SK-N-SH (cell line): ENCODE measurements around the gene SLC33A1. TPM values are rescaled to one million over a fixed set of nuclear protein-coding genes. Genes with fewer than 3 reads are reported as not detected.

Experiments used
- CTCF ChIA-PET: fragments of 300-600, 350-600 bp; formaldehyde crosslinking; extraction: SDS; loops from one replicate; lab custom pipeline; 2021; lab: Yijun Ruan, JAX
- POLR2A ChIA-PET: fragments of 350-600 bp; sonication (Branson Sonifier 250); formaldehyde crosslinking; extraction: SDS; loops from one replicate; lab custom pipeline; 2020; ENCODE audit warnings: antibody characterized with exemption, inconsistent platforms; lab: Yijun Ruan, JAX
- DNase-seq: peaks from one replicate; pipeline ENCODE4 v3.0.0; 2012
- H2AFZ ChIP-seq: fragments of 200-600 bp; sonication (generic); 2 replicates; pipeline ENCODE4 v1.8.1; 2016; ENCODE audit warnings: antibody characterized with exemption, mild to moderate bottlenecking, low read depth
- H3F3A ChIP-seq: fragments of 200-600 bp; sonication (generic); replicated peaks from 2 replicates; pipeline ENCODE3; 2016; ENCODE audit warnings: antibody characterized with exemption, mild to moderate bottlenecking; ENCODE audit not compliant: insufficient read depth
- H3K27ac ChIP-seq, 2 experiments: fragments of 200-500 bp in 1 of 2; fragments of 200-600 bp in 1 of 2; sonication (Bioruptor generic) in 1 of 2; sonication (generic), shearing (Covaris generic) in 1 of 2; 2 replicates each; pipeline versions ENCODE4 v1.5.1 to v1.6.1; 2014 to 2016; ENCODE audit warnings: low read depth in 2 of 2, inconsistent platforms in 1 of 2, low read length in 1 of 2, mild to moderate bottlenecking in 1 of 2, mixed read lengths in 1 of 2
- H3K27me3 ChIP-seq: fragments of 200-600 bp; sonication (generic), shearing (Covaris generic); 2 replicates; pipeline ENCODE4 v1.6.1; 2016; ENCODE audit warnings: mixed run types; ENCODE audit not compliant: insufficient read depth
- H3K36me3 ChIP-seq, 2 experiments: fragments of 200-500 bp in 1 of 2; fragments of 200-600 bp in 1 of 2; sonication (Bioruptor generic) in 1 of 2; sonication (generic) in 1 of 2; replicated peaks in 1 of 2; 2 replicates each; pipeline versions ENCODE3 to v1.5.1; 2014 to 2016; ENCODE audit warnings: low read length in 1 of 2, mild to moderate bottlenecking in 1 of 2; ENCODE audit not compliant: insufficient read depth in 2 of 2, control insufficient read depth in 1 of 2
- H3K4me1 ChIP-seq, 2 experiments: fragments of 200-500 bp in 1 of 2; fragments of 200-600 bp in 1 of 2; sonication (Bioruptor generic) in 1 of 2; sonication (generic), shearing (Covaris generic) in 1 of 2; 2 replicates each; pipeline versions ENCODE4 v1.5.1 to v1.6.1; 2014 to 2016; ENCODE audit warnings: low read depth in 1 of 2, low read length in 1 of 2, mixed run types in 1 of 2; ENCODE audit not compliant: insufficient read depth in 2 of 2, control insufficient read depth in 1 of 2
- H3K4me2 ChIP-seq: fragments of 200-600 bp; sonication (generic), shearing (Covaris generic); 2 replicates; pipeline ENCODE4 v1.6.1; 2017; ENCODE audit warnings: mixed run types
- H3K4me3 ChIP-seq, 2 experiments: fragments of 200-500 bp in 1 of 2; fragments of 200-600 bp in 1 of 2; sonication (Bioruptor generic) in 1 of 2; sonication (generic), shearing (Covaris generic) in 1 of 2; 2 replicates each; pipeline versions ENCODE4 v1.5.1 to v1.8.1; 2014 to 2016; ENCODE audit warnings: low read depth in 2 of 2, inconsistent platforms in 1 of 2, low read length in 1 of 2, mild to moderate bottlenecking in 1 of 2, mixed read lengths in 1 of 2, moderate library complexity in 1 of 2
- H3K79me2 ChIP-seq: fragments of 200-600 bp; sonication (generic); 2 replicates; pipeline ENCODE4 v1.8.1; 2017; ENCODE audit warnings: mild to moderate bottlenecking; ENCODE audit not compliant: insufficient read depth
- H3K9ac ChIP-seq: fragments of 200-600 bp; sonication (generic); 2 replicates; pipeline ENCODE4 v1.6.1; 2017; ENCODE audit warnings: mixed run types
- H3K9me2 ChIP-seq: fragments of 200-600 bp; sonication (generic); 2 replicates; pipeline ENCODE4 v1.6.1; 2017; ENCODE audit warnings: mixed run types
- H3K9me3 ChIP-seq: fragments of 200-600 bp; sonication (generic); 2 replicates; pipeline ENCODE4 v1.6.1; 2017; ENCODE audit warnings: mixed run types, mild to moderate bottlenecking, moderate library complexity
- H4K20me1 ChIP-seq: fragments of 200-600 bp; sonication (generic); 2 replicates; pipeline ENCODE4 v1.6.1; 2017; ENCODE audit warnings: mild to moderate bottlenecking, mixed run types; ENCODE audit not compliant: insufficient read depth
- CHD2 ChIP-seq: fragments of 150-350 bp; IDR thresholded peaks from 2 replicates; pipeline ENCODE4 v1.6.1; 2018; ENCODE audit warnings: low read length; ENCODE audit not compliant: partially characterized antibody
- ELF1 ChIP-seq: IDR thresholded peaks from 2 replicates; pipeline ENCODE4 v1.4.0; 2012
- EP300 ChIP-seq, 2 experiments: IDR thresholded peaks; 2 replicates each; pipeline versions ENCODE4 v1.4.0 to v1.6.1; 2012; ENCODE audit warnings: borderline replicate concordance in 1 of 2, low read depth in 1 of 2, low read length in 1 of 2
- GABPA ChIP-seq: IDR thresholded peaks from 2 replicates; pipeline ENCODE4 v1.4.0; 2012; ENCODE audit warnings: low read depth, mild to moderate bottlenecking
- IRF3 ChIP-seq: fragments of 150-350 bp; IDR thresholded peaks from 2 replicates; pipeline ENCODE4 v1.6.1; 2016; ENCODE audit warnings: mild to moderate bottlenecking, low read depth, low read length
- JUND ChIP-seq: IDR thresholded peaks from 2 replicates; pipeline ENCODE4 v1.4.0; 2012
- MAX ChIP-seq: IDR thresholded peaks from 2 replicates; pipeline ENCODE4 v1.4.0; 2012; ENCODE audit warnings: low read depth
- POLR2AphosphoS5 ChIP-seq: IDR thresholded peaks from 2 replicates; pipeline ENCODE4 v1.6.1; 2012; ENCODE audit warnings: low read depth, low read length
- RAD21 ChIP-seq: IDR thresholded peaks from 2 replicates; pipeline ENCODE4 v1.6.1; 2012; ENCODE audit warnings: mild to moderate bottlenecking, low read length
- RXRA ChIP-seq: IDR thresholded peaks from 2 replicates; pipeline ENCODE4 v1.4.0; 2012; ENCODE audit warnings: low read depth, mild to moderate bottlenecking, borderline replicate concordance
- SIN3A ChIP-seq: IDR thresholded peaks from 2 replicates; pipeline ENCODE4 v1.6.1; 2012; ENCODE audit warnings: low read depth, mild to moderate bottlenecking, low read length, moderate library complexity, borderline replicate concordance
- YY1 ChIP-seq: IDR thresholded peaks from 2 replicates; pipeline ENCODE4 v1.4.0; 2012; ENCODE audit warnings: low read depth, mild to moderate bottlenecking
- ZBTB33 ChIP-seq: IDR thresholded peaks from 2 replicates; pipeline ENCODE4 v1.4.0; 2012; ENCODE audit warnings: low read depth, borderline replicate concordance
- WGBS: methylation state at CpG from one replicate; pipeline ENCODE4 v1.1.6; 2017; ENCODE audit warnings: low lambda C conversion rate; 5-methylcytosine and 5-hydroxymethylcytosine counted together
- polyA plus RNA-seq, 3 experiments: library from polyadenylated mRNA; depleted of rRNA; stranded (reverse); fragments of >200 nt; gene quantifications; 2 replicates each; pipeline ENCODE4 v1.2.3, GENCODE V29; 2012

The SLC33A1 gene
- polyA plus RNA-seq, 1 of the 3 experiments (the other 2 are of a cell fraction): 10.3 TPM

GRCh38 chr3:155871746-155872158, 17.5 kb upstream of the SLC33A1 start:
- Histone ChIP-seq H3K4me3 (peak overlapping the region; percentile 85 to 96), H4K20me1 (peaks cover 44% of the 10 kb centered on the region), H3K9me3 (no peaks in the 10 kb centered on the region), H3F3A (peaks cover 9% of the 10 kb centered on the region), H3K79me2 (peaks cover 62% of the 10 kb centered on the region), H3K27ac (peak overlapping the region; percentile 86 to 92; a peak in 3 of 4 replicates), H3K36me3 (no peaks in the 10 kb centered on the region), H3K4me2 (peak overlapping the region; percentile 98), H3K9me2 (no peaks in the 10 kb centered on the region), H2AFZ (peak overlapping the region; percentile 86; the same call in 1 of the 2 replicates), H3K27me3 (no peaks in the 10 kb centered on the region), H3K9ac (peak overlapping the region; percentile 96), H3K4me1 (peaks cover 8 to 13% of the 10 kb centered on the region in 2 experiments; a peak in 3 of 4 replicates)
- 3% methylated on average over 19 of the region's 19 CpGs for WGBS
- POLR2A ChIA-PET: interaction anchor here (3.2 kb wide), 1 partner anchor 66 kb away, joined by 17 read pairs; the partner anchor contains the start of gene C3orf33
- CTCF ChIA-PET: interaction anchor here (1.2 to 5.6 kb wide), 6 partner anchors 10 to 66 kb away, joined by 3 to 49 read pairs (median 4); partner anchors contain the start of gene C3orf33
- no peak for TF ChIP-seq ELF1
- peak in 1 of 2 experiments; percentile 2; a peak in 1 of 4 replicates for TF ChIP-seq EP300 (IDR thresholded peaks at IDR 0.05; ENCODE audit: borderline replicate concordance in 1 of 2, low read depth in 1 of 2, low read length in 1 of 2)
- no peak for TF ChIP-seq POLR2AphosphoS5
- no peak for TF ChIP-seq CHD2
- no peak for TF ChIP-seq RXRA
- no peak for TF ChIP-seq JUND
- no peak for DNase-seq

- Histone ChIP-seq H2AFZ (peak overlapping the region; percentile 86), H3K36me3 (no peaks in the 10 kb centered on the region), H4K20me1 (peaks cover 40% of the 10 kb centered on the region), H3K27ac (peak overlapping the region; percentile 86 to 92), H3K4me2 (peak overlapping the region; percentile 98), H3K27me3 (no peaks in the 10 kb centered on the region), H3K9me2 (no peaks in the 10 kb centered on the region), H3K4me1 (peaks cover 8 to 13% of the 10 kb centered on the region in 2 experiments; a peak in 3 of 4 replicates), H3K4me3 (peak overlapping the region; percentile 85 to 96), H3K79me2 (peaks cover 56% of the 10 kb centered on the region), H3F3A (peaks cover 9% of the 10 kb centered on the region), H3K9me3 (no peaks in the 10 kb centered on the region), H3K9ac (peak overlapping the region; percentile 96)
- TF ChIP-seq SIN3A (0 out of 2 replicates have a peak, but pooled peaks have one; percentile 33), YY1 (no peak), MAX (peak; percentile 29; the same call in 1 of the 2 replicates), EP300 (IDR thresholded peaks at IDR 0.05; ENCODE audit: borderline replicate concordance in 1 of 2, low read depth in 1 of 2, low read length in 1 of 2) (0 out of 4 replicates have a peak, but pooled peaks of 1 of the 2 experiments have one; percentile 8), RAD21 (no peak), ZBTB33 (no peak), IRF3 (no peak), GABPA (peak; percentile 46; the same call in 1 of the 2 replicates)
- ChIA-PET CTCF (interaction anchor here (1.2 to 5.6 kb wide), 6 partner anchors 11 to 65 kb away, joined by 3 to 49 read pairs (median 4); partner anchors contain the start of gene C3orf33), POLR2A (interaction anchor here (3.2 kb wide), 1 partner anchor 65 kb away, joined by 17 read pairs; the partner anchor contains the start of gene C3orf33)
- DNase-seq: peak; percentile 78
- WGBS: 0% methylated on average over 14 of the region's 85 CpGs
Measured at GRCh38 chr3:155870945-155871745, 16.9 kb upstream of the SLC33A1 start.
